Measurements from ENCODE around the gene CHCHD1. TPM values are rescaled to one million over a fixed set of nuclear protein-coding genes. Genes with fewer than 3 reads are reported as not detected.

The CHCHD1 gene
- total RNA-seq, 1 experiment from 2014 or later: 19.5 TPM

DNA sequence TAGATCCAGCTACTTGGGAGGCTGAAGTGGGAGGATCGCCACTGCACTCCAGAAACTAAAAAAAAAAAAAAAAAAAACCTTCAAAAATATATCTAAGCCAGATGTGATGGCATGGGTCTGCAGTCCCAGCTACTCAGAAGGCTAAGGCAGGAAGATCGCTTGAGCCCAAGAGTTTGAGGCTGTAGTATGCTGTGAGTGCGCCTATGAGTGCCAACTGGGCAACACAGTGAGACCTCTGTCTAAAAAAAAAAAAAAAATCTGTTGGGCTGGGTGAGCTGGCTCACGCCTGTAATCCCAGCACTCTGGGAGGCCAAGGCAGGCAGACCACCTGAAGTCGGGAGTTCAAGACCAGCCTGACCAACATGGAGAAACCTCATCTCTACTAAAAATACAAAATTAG, 2.8 kb upstream of the CHCHD1 start:
- no TSS peak for BruUV-seq (replicated peaks)
- TF ChIP-seq, protein P1, sequence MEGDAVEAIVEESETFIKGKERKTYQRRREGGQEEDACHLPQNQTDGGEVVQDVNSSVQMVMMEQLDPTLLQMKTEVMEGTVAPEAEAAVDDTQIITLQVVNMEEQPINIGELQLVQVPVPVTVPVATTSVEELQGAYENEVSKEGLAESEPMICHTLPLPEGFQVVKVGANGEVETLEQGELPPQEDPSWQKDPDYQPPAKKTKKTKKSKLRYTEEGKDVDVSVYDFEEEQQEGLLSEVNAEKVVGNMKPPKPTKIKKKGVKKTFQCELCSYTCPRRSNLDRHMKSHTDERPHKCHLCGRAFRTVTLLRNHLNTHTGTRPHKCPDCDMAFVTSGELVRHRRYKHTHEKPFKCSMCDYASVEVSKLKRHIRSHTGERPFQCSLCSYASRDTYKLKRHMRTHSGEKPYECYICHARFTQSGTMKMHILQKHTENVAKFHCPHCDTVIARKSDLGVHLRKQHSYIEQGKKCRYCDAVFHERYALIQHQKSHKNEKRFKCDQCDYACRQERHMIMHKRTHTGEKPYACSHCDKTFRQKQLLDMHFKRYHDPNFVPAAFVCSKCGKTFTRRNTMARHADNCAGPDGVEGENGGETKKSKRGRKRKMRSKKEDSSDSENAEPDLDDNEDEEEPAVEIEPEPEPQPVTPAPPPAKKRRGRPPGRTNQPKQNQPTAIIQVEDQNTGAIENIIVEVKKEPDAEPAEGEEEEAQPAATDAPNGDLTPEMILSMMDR (IDR thresholded peaks at IDR 0.05; ENCODE audit: unreplicated experiment): no peak
- ChIA-PET CTCF (interaction anchor here (0.6 to 1.1 kb wide), 3 partner anchors 59 to 277 kb away, joined by 3 to 6 read pairs (median 4); no protein-coding TSS in a partner anchor), POLR2A (interaction anchor here (0.9 to 9.9 kb wide), 3 partner anchors 8 to 48 kb away, joined by 3 to 79 read pairs (median 5); no protein-coding TSS in a partner anchor)
- Mint-ChIP-seq H3K9me3 (ENCODE audit: unreplicated experiment) (no peaks in the 10 kb centered on the region), H3K27me3 (ENCODE audit: insufficient read depth, unreplicated experiment) (no peaks in the 10 kb centered on the region), H3K27ac (ENCODE audit: low read depth, unreplicated experiment) (no peak overlapping the region), H3K4me1 (ENCODE audit: insufficient read depth, unreplicated experiment) (peaks cover 43% of the 10 kb centered on the region), H3K4me3 (ENCODE audit: unreplicated experiment) (no peak overlapping the region), H3K36me3 (ENCODE audit: insufficient read depth, unreplicated experiment) (peaks cover 70% of the 10 kb centered on the region)
- intact Hi-C loops (cut with micrococcal nuclease): no loop called here
- no peak for DNase-seq (ENCODE audit: unreplicated experiment)

DNA sequence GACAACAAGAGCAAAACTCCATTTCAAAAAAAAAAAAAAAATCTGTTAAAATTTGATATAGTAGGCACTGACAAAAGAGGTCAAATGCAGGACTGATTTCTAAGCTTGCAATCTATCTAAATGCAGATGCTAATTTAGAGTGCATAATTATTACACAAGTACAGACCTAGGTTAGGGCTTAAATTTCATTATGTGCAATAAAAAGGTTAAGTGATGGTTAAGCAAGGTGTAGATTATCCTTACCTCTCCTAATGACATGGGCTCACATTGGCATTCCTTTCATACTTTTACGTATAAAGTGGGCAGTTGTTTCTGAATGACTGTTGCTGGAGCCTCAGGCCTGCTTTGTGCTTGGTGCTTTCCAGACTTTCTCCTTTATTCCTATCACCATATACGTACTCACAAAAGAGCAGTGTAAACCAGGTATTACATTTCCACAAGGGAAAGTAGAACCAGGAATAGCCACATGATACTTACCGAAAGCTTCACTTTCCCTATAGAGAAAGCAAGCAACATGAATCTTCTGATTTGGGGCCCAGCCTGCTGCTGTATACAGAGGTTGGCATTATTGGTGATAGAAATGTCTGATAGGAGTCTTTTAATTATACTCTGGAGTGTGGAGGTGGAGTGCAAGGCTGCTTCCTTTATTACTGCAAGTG, 2.2 kb upstream of the CHCHD1 start:
- Mint-ChIP-seq H3K4me1 (ENCODE audit: insufficient read depth, unreplicated experiment) (peaks cover 36% of the 10 kb centered on the region), H3K36me3 (ENCODE audit: insufficient read depth, unreplicated experiment) (peaks cover 67% of the 10 kb centered on the region), H3K27me3 (ENCODE audit: insufficient read depth, unreplicated experiment) (no peaks in the 10 kb centered on the region), H3K4me3 (ENCODE audit: unreplicated experiment) (peak overlapping the region; percentile 99), H3K27ac (ENCODE audit: low read depth, unreplicated experiment) (no peak overlapping the region), H3K9me3 (ENCODE audit: unreplicated experiment) (no peaks in the 10 kb centered on the region)
- DNase-seq (ENCODE audit: unreplicated experiment): no peak
- no TSS peak for BruUV-seq (replicated peaks)
- CTCF ChIA-PET: interaction anchor here (0.6 to 1.0 kb wide), 3 partner anchors 25 to 107 kb away, joined by 3 to 4 read pairs (median 3); no protein-coding TSS in a partner anchor
- intact Hi-C loops (cut with micrococcal nuclease): no loop called here
- POLR2A ChIA-PET: interaction anchor here (0.9 to 9.9 kb wide), 6 partner anchors 6 to 49 kb away, joined by 4 to 202 read pairs (median 13); a partner anchor contains a TSS
- TF ChIP-seq, protein P1 (IDR thresholded peaks at IDR 0.05; ENCODE audit: unreplicated experiment): no peak

DNA sequence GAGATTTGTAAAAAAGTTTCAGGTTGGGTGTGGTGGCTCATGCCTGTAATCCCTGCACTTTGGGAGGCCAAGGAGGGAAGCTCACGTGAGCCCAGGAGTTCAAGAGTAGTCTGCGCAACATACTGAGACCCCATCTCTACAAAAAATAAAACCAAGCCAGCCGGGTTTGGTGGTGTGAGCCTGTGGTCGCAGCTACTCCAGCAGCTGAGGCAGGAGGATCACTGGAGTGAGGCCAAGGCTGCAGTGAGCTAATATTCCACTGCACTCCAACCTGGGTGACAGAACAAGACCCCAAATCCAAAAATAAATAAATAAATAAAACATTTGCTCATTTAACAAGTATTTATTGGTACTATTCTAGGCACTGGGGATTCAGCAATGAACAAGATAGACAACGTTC, 1.5 kb upstream of the CHCHD1 start:
- POLR2A ChIA-PET: interaction anchor here (1.0 to 9.9 kb wide), 8 partner anchors 7 to 371 kb away, joined by 4 to 202 read pairs (median 13); partner anchors contain the start of genes ADK, AP3M1 and SEC24C
- intact Hi-C loops (cut with micrococcal nuclease): no loop called here
- Mint-ChIP-seq H3K27ac (ENCODE audit: low read depth, unreplicated experiment) (no peak overlapping the region), H3K4me1 (ENCODE audit: insufficient read depth, unreplicated experiment) (peaks cover 30% of the 10 kb centered on the region), H3K4me3 (ENCODE audit: unreplicated experiment) (peak overlapping the region; percentile 99), H3K36me3 (ENCODE audit: insufficient read depth, unreplicated experiment) (peaks cover 61% of the 10 kb centered on the region), H3K27me3 (ENCODE audit: insufficient read depth, unreplicated experiment) (no peaks in the 10 kb centered on the region), H3K9me3 (ENCODE audit: unreplicated experiment) (no peaks in the 10 kb centered on the region)
- DNase-seq (ENCODE audit: unreplicated experiment): no peak
- CTCF ChIA-PET: interaction anchor here (0.8 to 1.0 kb wide), 3 partner anchors 24 to 106 kb away, joined by 3 to 4 read pairs (median 3); no protein-coding TSS in a partner anchor
- BruUV-seq (replicated peaks): no TSS peak
- TF ChIP-seq, protein P1 (IDR thresholded peaks at IDR 0.05; ENCODE audit: unreplicated experiment): no peak

DNA sequence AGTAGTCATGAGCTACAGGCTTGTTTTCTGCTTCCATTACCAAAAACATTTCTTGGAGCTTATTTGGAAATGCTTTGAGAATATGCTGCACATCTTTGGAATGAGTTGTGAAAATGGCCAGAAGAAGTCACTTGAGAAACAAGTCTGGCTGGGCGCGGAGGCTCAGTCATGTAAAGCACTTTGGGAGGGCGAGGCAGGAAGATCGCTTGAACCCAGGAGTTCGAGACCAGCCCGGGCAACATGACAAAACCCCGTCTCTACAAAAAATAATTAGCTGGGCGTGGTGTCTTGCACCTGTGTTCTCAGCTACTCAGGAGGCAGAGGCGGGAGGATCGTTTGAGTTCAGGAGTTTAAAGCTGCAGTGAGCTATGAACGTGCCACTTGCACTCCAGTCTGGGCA, 882 bp upstream of the CHCHD1 start:
- Mint-ChIP-seq H3K36me3 (ENCODE audit: insufficient read depth, unreplicated experiment) (peaks cover 55% of the 10 kb centered on the region), H3K4me1 (ENCODE audit: insufficient read depth, unreplicated experiment) (peaks cover 28% of the 10 kb centered on the region), H3K27ac (ENCODE audit: low read depth, unreplicated experiment) (peak overlapping the region; percentile 99), H3K27me3 (ENCODE audit: insufficient read depth, unreplicated experiment) (no peaks in the 10 kb centered on the region), H3K4me3 (ENCODE audit: unreplicated experiment) (peak overlapping the region; percentile 99), H3K9me3 (ENCODE audit: unreplicated experiment) (no peaks in the 10 kb centered on the region)
- no TSS peak for BruUV-seq (replicated peaks)
- no peak for DNase-seq (ENCODE audit: unreplicated experiment)
- TF ChIP-seq, protein P1 (IDR thresholded peaks at IDR 0.05; ENCODE audit: unreplicated experiment): no peak
- CTCF ChIA-PET: interaction anchor here (0.8 kb wide), 1 partner anchor 38 kb away, joined by 4 read pairs; no protein-coding TSS in a partner anchor
- intact Hi-C loops (cut with micrococcal nuclease): no loop called here
- POLR2A ChIA-PET: interaction anchor here (0.6 to 9.9 kb wide), 13 partner anchors 7 to 370 kb away, joined by 3 to 202 read pairs (median 8); partner anchors contain the start of genes ADK, AP3M1, PPP3CB and SEC24C
